ENCODE measurements around the gene GPR62.

The GPR62 gene

GRCh38 chr3:51940648-51941462 lies 14.3 kb upstream of the GPR62 start:
- no peak for DNase-seq

- DNase-seq: no peak
Measured at GRCh38 chr3:51941463-51941797, 13.8 kb upstream of the GPR62 start.

- DNase-seq: peak; percentile 99
Measured at GRCh38 chr3:51941798-51942602, 13.2 kb upstream of the GPR62 start, which contains the start of the genes PARP3 and RRP9. Gene PARP3, plus strand, starts transcription at chr3:51942363. Its CDS starts 993 bp downstream, at chr3:51943356. Gene RRP9, minus strand, starts transcription at chr3:51941904. Its CDS starts 37 bp downstream, at chr3:51941867.

GRCh38 chr3:51942603-51943450 lies 12.4 kb upstream of the GPR62 start:
- peak; percentile 57 for DNase-seq

- no peak for DNase-seq
Measured at GRCh38 chr3:51943451-51944391, 11.5 kb upstream of the GPR62 start.

GRCh38 chr3:51944451-51945021 lies 10.6 kb upstream of the GPR62 start:
- no peak for DNase-seq

GRCh38 chr3:51945031-51945840 lies 9.9 kb upstream of the GPR62 start:
- no peak for DNase-seq

GRCh38 chr3:51945926-51946705 lies 9.1 kb upstream of the GPR62 start:
- DNase-seq: no peak

- DNase-seq: no peak
Measured at GRCh38 chr3:51946796-51947195, 8.4 kb upstream of the GPR62 start.

GRCh38 chr3:51947215-51947900 lies 7.8 kb upstream of the GPR62 start:
- DNase-seq: no peak

- no peak for DNase-seq
Measured at GRCh38 chr3:51948016-51948580, 7.1 kb upstream of the GPR62 start.

GRCh38 chr3:51949121-51949520 lies 6.1 kb upstream of the GPR62 start:
- no peak for DNase-seq

GRCh38 chr3:51950899-51951298 lies 4.3 kb upstream of the GPR62 start:
- no peak for DNase-seq

GRCh38 chr3:51953445-51953844 lies 1.7 kb upstream of the GPR62 start:
- DNase-seq: no peak

- DNase-seq: no peak
Measured at GRCh38 chr3:51954105-51954504, 1.1 kb upstream of the GPR62 start.

GRCh38 chr3:51954713-51955112 lies 468 bp upstream of the GPR62 start:
- no peak for DNase-seq

- DNase-seq: peak; percentile 34
Measured at GRCh38 chr3:51955893-51956770, 951 bp downstream of the GPR62 start.
